Ovary (tissue), 3 donors: Measurements from ENCODE around the gene CBX6.

ENCODE experiments used
- CTCF ChIP-seq, 3 donors: fragments of 450-650 bp in 2 of 3; fragments of 200-600 bp in 1 of 3; IDR thresholded peaks; one replicate each; pipeline versions ENCODE4 v1.5.1 to v1.8.0; 2016 to 2022; ENCODE audit warnings: antibody characterized with exemption in 3 of 3, mild to moderate bottlenecking in 1 of 3
- EP300 ChIP-seq: sonication (generic); formaldehyde crosslinking; IDR thresholded peaks from one replicate; pipeline ENCODE4 v1.6.1; 2017; ENCODE audit warnings: antibody characterized with exemption
- POLR2A ChIP-seq: fragments of 450-650 bp; IDR thresholded peaks from one replicate; pipeline ENCODE4 v1.6.1; 2017; ENCODE audit warnings: antibody characterized with exemption, mild to moderate bottlenecking, moderate library complexity
- donor health status: DM: no; HTN: no; CAD: no.

DNA sequence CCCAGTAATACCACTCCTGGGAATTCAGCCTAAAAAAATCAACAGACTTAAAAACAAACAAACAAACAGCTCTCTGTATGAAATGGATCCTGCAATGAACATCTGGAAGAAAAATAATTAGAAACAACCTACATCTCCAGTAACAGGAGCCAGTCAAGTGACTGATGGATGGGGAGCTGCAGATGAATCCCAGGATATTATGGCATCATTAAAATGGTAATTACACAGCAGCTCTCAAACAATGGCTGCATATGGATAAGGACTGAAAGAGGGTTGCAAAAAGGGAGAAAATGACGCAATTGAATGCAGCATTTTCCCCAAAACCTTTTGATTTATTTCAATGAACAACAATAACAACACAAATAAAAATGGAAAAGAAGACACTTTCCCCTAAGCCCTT, 32.3 kb downstream of the CBX6 start:
- TF ChIP-seq CTCF (IDR thresholded peaks at IDR 0.05) (no peak), POLR2A (no peak), EP300 (no peak)
